CD4-positive, alpha-beta T cell treated with Interleukin-15 for 4 hours (primary cell): ENCODE results near the gene SDF2.
"Not testable (repeated sequence)": the region's sequence is repeated elsewhere in the genome, so short reads cannot be mapped to it uniquely, and the experiment has no call there.

Source experiments
- DNase-seq: peaks from one replicate; pipeline ENCODE4 v3.0.0-alpha.2; 2020; ENCODE audit warnings: low spot score

Gene SDF2

DNA sequence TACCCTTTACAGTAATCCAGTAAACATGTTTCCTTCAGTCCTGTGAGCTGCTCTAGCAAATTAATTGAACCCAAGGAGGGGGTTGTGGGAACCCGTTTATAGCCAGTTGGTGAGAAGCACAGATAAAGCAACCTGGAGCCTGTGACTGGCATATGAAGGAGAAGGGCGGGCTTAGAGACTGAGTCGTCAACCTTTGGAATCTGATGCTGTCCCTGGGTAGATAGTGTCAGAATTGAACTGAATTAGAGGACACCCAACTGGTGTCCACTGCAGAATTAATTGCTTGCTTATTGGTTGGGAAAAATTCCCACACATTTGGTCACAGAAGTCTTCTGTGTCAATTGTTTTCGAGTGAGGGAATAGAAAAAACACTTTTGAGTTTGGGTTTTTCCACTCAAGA is 34.9 kb downstream of the SDF2 start:
- no peak for DNase-seq

DNA sequence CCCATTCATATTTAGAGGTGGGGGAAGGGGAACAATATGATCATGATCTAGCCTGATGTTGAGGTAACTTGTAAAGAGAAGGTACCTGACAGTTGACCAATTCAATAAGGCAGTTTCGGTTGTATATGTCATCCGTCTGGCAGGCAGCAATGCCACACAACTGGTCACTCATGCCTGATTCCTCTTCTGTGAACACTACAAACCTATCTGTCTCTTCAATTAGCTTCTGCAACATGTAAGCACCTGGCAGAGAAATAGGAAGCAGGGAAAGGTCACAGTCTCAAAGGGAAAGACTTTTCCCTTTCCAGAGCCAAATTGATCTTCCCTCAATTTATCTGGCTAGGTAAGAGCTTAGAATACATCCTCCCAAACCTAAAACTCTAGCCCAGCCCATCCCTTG is 37.6 kb downstream of the SDF2 start:
- no peak for DNase-seq

DNA sequence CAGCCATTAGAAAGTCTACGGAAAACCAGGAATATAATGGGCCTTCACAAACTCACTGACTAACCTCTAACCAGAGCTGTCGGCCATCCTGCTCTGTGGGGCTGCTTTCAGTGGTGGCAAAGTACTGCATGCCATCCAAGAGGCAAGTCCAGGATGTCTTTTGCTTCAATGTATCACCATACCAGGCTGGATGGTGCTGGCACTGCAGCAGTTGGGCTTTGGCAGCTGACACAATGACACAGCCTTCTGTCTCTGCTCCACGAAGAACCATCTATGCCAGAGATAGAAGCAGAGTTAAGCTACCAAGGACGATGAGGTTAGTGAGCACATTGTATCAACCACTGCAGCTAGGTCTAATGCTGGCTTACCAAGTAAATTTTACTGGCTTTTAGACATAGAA is 38.0 kb downstream of the SDF2 start:
- no peak for DNase-seq

- no peak for DNase-seq
Observed at GRCh38 chr17:28622186-28622585, 39.5 kb downstream of the SDF2 start.

DNA sequence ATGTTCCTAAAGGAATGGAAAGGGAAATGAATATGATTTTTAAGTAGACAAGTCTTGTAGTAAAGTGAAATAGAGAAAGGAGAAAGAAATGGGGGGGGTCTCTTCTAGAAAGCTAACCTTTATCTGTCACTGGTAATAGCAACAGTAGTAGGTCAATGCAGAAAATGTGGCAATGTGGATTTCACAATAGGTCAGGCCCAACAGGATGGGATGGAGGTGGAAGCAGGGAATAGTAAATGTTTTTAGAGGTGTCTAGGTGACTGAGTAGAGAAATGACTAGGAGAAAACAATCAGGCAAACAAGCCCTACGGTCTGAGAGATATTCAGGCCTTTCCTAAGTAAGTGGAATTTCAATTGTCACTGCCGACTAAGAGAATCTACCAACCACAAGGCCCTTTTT is 41.7 kb downstream of the SDF2 start:
- DNase-seq, result no peak

GRCh38 chr17:28618464-28618863 is 43.2 kb downstream of the SDF2 start:
- DNase-seq, result no peak

- DNase-seq, result no peak
Observed at GRCh38 chr17:28616281-28616680, 45.4 kb downstream of the SDF2 start.

DNA sequence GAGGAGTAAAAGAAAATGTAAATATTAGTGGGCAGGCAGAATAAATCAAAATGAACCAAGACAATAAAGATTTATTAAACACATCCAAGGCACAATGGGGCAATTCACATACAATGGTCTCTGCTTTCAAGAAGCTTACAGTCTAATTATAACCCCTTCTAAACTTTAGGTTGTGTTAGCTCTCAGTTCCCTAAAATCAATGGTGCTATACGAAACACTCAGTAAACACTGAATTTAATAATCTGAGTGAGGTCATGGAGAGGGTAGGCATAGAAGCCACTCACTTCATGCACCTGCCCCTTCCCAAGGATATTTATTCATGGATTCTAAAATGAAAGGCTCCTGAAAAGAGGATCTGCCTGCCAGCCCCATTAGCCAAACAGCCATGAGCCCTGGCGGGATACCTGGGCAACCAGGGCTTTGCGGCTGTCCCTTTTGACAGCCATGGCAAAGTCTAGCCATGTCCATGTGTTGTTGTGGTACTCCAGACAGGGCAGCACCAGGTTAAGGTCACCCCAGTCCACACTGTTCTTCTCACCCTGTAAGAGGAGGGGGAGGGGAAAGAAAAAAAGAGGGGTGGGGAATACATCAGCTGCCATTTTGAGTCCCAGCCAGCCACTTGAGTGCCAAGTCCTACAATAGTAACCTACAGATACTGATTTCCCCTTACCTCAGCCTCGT is 46.3 kb downstream of the SDF2 start:
- no peak for DNase-seq

GRCh38 chr17:28613931-28614381 is 47.8 kb downstream of the SDF2 start, which contains the start of gene RSKR:
RSKR (minus strand) TSS chr17:28614185; CDS start chr17:28614161, 24 bp downstream.
- no peak for DNase-seq

GRCh38 chr17:28612936-28613872 is 48.5 kb downstream of the SDF2 start:
- peak; percentile 46 for DNase-seq

- DNase-seq, result no peak
Observed at GRCh38 chr17:28612531-28612930, 49.2 kb downstream of the SDF2 start.

- DNase-seq, result no peak
Observed at GRCh38 chr17:28610376-28610775, 51.3 kb downstream of the SDF2 start.

GRCh38 chr17:28604031-28604430 is 57.7 kb downstream of the SDF2 start:
- DNase-seq, result not testable (repeated sequence)

GRCh38 chr17:28599311-28600184 is 62.2 kb downstream of the SDF2 start:
- DNase-seq, result peak; percentile 68

DNA sequence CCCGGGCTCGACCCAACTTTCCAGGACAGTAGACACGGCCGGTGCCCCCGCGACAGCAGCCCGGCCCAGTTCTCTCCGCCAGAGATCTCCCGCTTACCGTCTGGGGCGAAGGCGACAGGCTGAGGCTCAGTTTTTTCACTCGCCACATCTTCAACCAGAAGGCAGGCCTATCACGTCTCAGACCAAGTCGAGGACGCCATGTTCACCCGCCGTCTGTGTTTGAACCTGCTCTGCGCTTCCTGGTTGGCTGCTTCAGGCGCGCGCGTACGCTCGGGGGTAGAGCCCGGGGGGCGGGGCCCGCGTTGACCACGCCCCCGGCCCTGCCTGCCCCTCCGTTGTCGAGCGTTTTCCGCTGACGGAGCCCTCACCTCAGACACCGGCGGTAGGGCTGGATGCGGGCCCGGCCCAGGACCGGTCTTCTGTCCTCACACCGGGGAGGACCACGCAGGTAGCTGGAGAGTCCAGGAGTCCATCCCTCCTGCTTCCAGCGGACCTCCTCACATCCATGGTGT is 62.9 kb downstream of the SDF2 start, which contains the start of gene SPAG5:
TSS of gene SPAG5 (minus strand) at position 227 of the 512 bp plus-strand sequence. CDS start at position 148, 79 bp downstream.
- peak; percentile 94 for DNase-seq

- DNase-seq, result no peak
Observed at GRCh38 chr17:28598389-28598788, 63.3 kb downstream of the SDF2 start.
